Measurements from ENCODE around the gene GIPC2. TPM values are rescaled to one million over a fixed set of nuclear protein-coding genes. Genes with fewer than 3 reads are reported as not detected.

GIPC2 gene
- total RNA-seq, 2 donors from 2014 or later = 26.7 to 35.4 TPM

- no peak for DNase-seq
- no peak overlapping the region for H3K4me3 ChIP-seq
- TF ChIP-seq, protein P1, sequence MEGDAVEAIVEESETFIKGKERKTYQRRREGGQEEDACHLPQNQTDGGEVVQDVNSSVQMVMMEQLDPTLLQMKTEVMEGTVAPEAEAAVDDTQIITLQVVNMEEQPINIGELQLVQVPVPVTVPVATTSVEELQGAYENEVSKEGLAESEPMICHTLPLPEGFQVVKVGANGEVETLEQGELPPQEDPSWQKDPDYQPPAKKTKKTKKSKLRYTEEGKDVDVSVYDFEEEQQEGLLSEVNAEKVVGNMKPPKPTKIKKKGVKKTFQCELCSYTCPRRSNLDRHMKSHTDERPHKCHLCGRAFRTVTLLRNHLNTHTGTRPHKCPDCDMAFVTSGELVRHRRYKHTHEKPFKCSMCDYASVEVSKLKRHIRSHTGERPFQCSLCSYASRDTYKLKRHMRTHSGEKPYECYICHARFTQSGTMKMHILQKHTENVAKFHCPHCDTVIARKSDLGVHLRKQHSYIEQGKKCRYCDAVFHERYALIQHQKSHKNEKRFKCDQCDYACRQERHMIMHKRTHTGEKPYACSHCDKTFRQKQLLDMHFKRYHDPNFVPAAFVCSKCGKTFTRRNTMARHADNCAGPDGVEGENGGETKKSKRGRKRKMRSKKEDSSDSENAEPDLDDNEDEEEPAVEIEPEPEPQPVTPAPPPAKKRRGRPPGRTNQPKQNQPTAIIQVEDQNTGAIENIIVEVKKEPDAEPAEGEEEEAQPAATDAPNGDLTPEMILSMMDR (IDR thresholded peaks at IDR 0.05) = no peak
- H3K9ac ChIP-seq (ENCODE audit: low read depth in 2 of 2, low read length in 2 of 2) = no peak overlapping the region
- no peaks in the 10 kb centered on the region for H3K4me1 ChIP-seq
- H3K36me3 ChIP-seq = no peaks in the 10 kb centered on the region
- peak overlapping the region; percentile 23 for H3K27ac ChIP-seq
- no peaks in the 10 kb centered on the region for H3K27me3 ChIP-seq
- no peaks in the 10 kb centered on the region for H3K9me3 ChIP-seq
- intact Hi-C loops (cut with DNase I) = no loop called here
Measured at GRCh38 chr1:78143152-78143551, 97.4 kb downstream of the GIPC2 start.

DNA sequence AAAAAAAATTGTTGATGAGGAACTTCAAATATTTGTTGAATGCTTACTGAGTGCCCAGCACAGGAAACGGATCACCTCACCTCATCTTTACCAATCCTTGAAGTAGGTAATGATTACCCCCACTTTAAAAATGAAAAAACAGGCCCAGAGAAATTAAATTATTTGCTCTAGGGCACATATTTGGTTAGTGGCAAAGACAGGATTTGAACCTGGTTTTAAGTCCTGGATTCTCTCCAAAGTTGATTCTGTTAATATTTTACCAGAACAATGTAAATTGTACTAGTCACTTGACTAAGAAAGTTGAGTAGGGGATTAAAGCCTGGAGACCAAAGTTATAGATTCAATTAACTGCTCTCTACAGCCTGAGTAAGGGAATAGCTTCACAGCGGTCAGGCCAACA lies 97.9 kb downstream of the GIPC2 start:
- no peak for DNase-seq
- peak overlapping the region; percentile 23 for H3K27ac ChIP-seq
- no peak overlapping the region for H3K4me3 ChIP-seq

GRCh38 chr1:78145105-78145580 lies 99.4 kb downstream of the GIPC2 start:
- Histone ChIP-seq H3K4me1 (no peaks in the 10 kb centered on the region), H3K9ac (ENCODE audit: low read depth in 2 of 2, low read length in 2 of 2) (no peak overlapping the region), H3K27me3 (no peaks in the 10 kb centered on the region), H3K27ac (no peak overlapping the region), H3K9me3 (no peaks in the 10 kb centered on the region), H3K36me3 (no peaks in the 10 kb centered on the region), H3K4me3 (no peak overlapping the region)
- peak; percentile 69 for DNase-seq
- TF ChIP-seq, protein P1 (IDR thresholded peaks at IDR 0.05) = peak; percentile 88
- intact Hi-C loops (cut with DNase I) = no loop called here

More for the DNA sequence above, 97.9 kb downstream of the GIPC2 start:
- TF ChIP-seq, protein P1 (IDR thresholded peaks at IDR 0.05) = no peak
- H3K36me3 ChIP-seq = no peaks in the 10 kb centered on the region
- intact Hi-C loops (cut with DNase I) = no loop called here
- no peaks in the 10 kb centered on the region for H3K4me1 ChIP-seq
- no peaks in the 10 kb centered on the region for H3K27me3 ChIP-seq
- H3K9me3 ChIP-seq = no peaks in the 10 kb centered on the region
- no peak overlapping the region for H3K9ac ChIP-seq (ENCODE audit: low read depth in 2 of 2, low read length in 2 of 2)

DNA sequence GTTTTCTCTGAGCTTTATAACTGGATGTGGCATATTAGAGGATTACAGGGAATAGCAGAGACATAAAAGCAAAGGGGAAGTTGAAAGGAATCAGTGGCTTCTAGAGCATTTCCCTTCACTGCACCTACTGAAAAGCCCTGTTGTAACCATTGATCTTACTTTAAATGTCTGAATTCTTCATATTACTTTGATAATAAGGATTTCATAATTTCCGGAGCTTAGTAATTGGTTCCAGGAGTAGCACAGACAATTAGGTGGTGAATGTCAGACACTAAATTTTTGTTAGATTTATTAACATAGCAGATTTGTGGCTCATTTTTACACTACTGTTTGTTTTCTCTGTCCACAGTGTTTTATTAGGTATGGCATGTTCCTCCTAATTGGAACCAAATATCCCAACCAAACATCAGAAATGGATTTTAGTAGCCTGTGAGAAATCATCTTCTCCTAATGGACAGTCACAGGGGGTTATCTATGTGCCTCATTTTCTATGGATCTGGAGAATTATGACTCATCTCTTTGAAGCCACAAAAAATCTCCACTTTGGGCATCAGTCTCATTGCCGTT lies 100.5 kb downstream of the GIPC2 start:
- H3K9ac ChIP-seq (ENCODE audit: low read depth in 2 of 2, low read length in 2 of 2) = no peak overlapping the region
- no peak overlapping the region for H3K4me3 ChIP-seq
- H3K4me1 ChIP-seq = no peaks in the 10 kb centered on the region
- H3K27me3 ChIP-seq = no peaks in the 10 kb centered on the region
- H3K9me3 ChIP-seq = no peaks in the 10 kb centered on the region
- TF ChIP-seq, protein P1 (IDR thresholded peaks at IDR 0.05) = no peak
- DNase-seq = no peak
- no peak overlapping the region for H3K27ac ChIP-seq
- intact Hi-C loops (cut with DNase I) = no loop called here
- no peaks in the 10 kb centered on the region for H3K36me3 ChIP-seq

DNA sequence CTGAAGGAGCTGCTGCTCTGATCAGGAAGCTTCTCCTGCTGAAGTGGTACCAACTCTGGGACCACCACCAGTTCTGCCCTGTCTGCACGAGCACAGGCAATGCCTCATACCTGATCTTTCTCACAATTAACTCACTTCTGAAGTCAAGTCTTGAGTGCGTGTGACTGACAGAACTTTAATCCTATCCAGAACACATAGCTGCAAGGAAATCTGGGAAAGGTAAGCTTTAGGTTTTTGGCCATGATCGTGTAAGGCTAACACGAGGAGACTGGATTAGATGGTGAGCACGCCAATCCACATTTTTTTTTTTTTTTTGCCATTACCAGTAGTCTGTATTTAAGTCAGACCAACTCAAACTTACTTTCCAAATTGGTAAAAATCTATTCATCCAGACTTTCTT lies 101.3 kb downstream of the GIPC2 start:
- no peak for DNase-seq
- TF ChIP-seq, protein P1 (IDR thresholded peaks at IDR 0.05) = no peak
- H3K4me1 ChIP-seq = no peaks in the 10 kb centered on the region
- no peak overlapping the region for H3K4me3 ChIP-seq
- no peaks in the 10 kb centered on the region for H3K27me3 ChIP-seq
- H3K9me3 ChIP-seq = no peaks in the 10 kb centered on the region
- H3K27ac ChIP-seq = no peak overlapping the region
- H3K36me3 ChIP-seq = no peaks in the 10 kb centered on the region
- H3K9ac ChIP-seq (ENCODE audit: low read depth in 2 of 2, low read length in 2 of 2) = no peak overlapping the region
- intact Hi-C loops (cut with DNase I) = no loop called here
